ENCODE results near the gene KRTAP4-1.

DNA sequence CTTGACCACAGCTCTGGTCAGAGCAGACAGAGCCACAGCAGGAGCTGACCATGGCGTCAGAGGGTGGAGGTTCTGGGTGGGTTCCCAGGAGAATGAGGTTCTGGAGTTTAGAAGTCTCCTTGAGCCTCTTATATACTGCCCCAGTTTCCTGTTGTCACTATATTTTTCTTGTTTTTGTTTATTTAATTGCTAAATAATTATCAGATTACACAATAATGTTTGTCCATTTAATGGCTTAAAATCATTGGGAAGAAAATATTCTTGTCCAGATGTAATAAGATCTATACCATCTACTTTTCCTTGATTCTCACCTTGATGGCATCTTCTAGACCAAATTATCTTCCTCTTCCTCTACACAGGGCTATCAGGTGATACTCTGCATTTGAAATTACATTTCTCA, 16.6 kb downstream of the KRTAP4-1 start, which contains the start of gene KRTAP4-3:
- TF ChIP-seq, protein P1, sequence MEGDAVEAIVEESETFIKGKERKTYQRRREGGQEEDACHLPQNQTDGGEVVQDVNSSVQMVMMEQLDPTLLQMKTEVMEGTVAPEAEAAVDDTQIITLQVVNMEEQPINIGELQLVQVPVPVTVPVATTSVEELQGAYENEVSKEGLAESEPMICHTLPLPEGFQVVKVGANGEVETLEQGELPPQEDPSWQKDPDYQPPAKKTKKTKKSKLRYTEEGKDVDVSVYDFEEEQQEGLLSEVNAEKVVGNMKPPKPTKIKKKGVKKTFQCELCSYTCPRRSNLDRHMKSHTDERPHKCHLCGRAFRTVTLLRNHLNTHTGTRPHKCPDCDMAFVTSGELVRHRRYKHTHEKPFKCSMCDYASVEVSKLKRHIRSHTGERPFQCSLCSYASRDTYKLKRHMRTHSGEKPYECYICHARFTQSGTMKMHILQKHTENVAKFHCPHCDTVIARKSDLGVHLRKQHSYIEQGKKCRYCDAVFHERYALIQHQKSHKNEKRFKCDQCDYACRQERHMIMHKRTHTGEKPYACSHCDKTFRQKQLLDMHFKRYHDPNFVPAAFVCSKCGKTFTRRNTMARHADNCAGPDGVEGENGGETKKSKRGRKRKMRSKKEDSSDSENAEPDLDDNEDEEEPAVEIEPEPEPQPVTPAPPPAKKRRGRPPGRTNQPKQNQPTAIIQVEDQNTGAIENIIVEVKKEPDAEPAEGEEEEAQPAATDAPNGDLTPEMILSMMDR (IDR thresholded peaks at IDR 0.05): no peak
- TF ChIP-seq POLR2A (IDR thresholded peaks at IDR 0.05) (no peak), POLR2AphosphoS5 (IDR thresholded peaks at IDR 0.05) (no peak)

All from prostate gland (tissue), 2 donors.